HG03442 (cell line): ENCODE measurements around the gene SEPTIN3.
A peak's percentile ranks its signal among the peaks of the same experiment; 100 is the strongest.

Experiments
- ATAC-seq: cut with Tn5 transposase; IDR thresholded peaks from one replicate; pipeline ENCODE4 v1.9.1; 2021; ENCODE audit warnings: mild to moderate bottlenecking, moderate library complexity; ENCODE audit not compliant: unreplicated experiment

Gene SEPTIN3, protein sequence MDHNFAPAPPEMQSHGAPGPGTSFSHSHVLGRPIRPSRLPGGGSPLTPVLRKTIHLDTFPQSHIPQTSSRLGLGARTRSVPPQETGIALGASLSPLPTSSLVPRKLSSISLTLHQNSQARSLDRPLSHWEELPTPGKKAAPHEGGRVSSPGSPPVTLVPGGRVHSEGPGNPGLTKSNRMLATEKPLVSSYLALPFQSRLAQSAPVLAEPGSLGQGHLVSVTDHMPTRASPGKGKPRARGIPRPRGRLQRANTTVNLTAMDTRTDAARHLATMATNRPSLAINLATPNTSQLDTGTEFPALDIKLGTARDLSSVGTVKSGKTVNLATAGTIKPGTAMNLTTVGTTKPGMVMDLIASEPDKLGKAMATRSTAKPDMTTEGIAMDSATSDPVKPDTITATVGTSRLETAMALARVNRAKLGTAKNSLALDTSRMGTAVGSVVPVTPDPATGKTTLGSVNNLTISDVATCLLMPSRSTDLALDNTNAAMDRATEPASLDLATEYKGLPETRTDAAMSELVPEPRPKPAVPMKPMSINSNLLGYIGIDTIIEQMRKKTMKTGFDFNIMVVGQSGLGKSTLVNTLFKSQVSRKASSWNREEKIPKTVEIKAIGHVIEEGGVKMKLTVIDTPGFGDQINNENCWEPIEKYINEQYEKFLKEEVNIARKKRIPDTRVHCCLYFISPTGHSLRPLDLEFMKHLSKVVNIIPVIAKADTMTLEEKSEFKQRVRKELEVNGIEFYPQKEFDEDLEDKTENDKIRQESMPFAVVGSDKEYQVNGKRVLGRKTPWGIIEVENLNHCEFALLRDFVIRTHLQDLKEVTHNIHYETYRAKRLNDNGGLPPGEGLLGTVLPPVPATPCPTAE

DNA sequence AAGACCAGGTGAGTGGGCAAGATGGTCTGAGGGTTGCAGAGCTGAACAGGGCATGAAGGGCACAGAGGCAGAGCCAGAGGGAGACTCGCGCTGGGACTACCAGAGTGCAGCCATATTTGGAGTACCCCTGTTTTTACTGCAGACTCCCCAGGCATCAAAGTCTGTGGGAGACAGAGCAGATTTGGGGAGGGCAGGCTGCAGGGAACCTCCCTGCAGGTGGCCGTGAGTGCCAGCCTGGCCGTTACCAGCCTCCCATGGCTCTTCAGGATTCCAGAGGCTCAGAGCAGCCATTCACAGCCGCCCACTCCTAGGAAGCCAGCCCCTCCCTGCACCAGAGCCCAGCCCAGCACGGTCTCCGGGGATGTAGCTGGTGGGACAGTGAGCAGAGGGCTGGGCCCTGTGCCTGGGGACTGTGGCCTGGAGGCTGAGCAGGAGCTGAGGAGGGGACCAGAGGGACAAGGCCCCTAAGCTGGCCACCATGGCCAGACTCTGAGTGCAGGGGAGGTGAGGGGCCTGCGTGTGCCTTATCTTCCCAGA lies at the start of gene SEPTIN3:
Gene SEPTIN3 (plus strand): TSS at position 334 of the 537 bp plus-strand sequence. CDS start 2,050 bp downstream, outside the sequence.
- no peak for ATAC-seq

GRCh38 chr22:41920271-41920976 lies 48.8 kb upstream of the SEPTIN3 start:
- peak; percentile 19 for ATAC-seq

DNA sequence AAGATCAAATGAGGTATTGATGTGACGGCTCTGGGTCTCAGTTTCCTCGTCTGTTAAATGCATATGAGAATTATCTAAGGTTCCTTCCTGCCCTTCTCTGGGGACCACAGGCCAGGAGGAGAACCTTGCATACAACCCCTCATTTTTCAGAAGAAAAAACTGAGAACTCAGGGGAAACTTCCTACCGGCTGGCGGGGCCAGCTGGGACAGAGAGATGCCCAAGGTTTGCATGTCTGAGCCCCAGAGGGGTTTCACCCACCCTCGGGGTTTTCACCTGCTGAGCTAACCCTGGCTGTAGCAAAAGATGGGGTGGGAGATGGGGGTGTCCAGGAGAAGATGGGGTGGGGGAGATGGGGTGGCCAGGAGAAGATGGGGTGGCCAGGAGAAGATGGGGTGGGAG lies 46.9 kb upstream of the SEPTIN3 start:
- no peak for ATAC-seq

- ATAC-seq, result no peak
Observed at GRCh38 chr22:41922940-41923594, 46.2 kb upstream of the SEPTIN3 start.

- no peak for ATAC-seq
Observed at GRCh38 chr22:41923595-41924276, 45.5 kb upstream of the SEPTIN3 start.

- ATAC-seq, result peak; percentile 43
Observed at GRCh38 chr22:41925783-41926460, 43.3 kb upstream of the SEPTIN3 start.

GRCh38 chr22:41927813-41928212 lies 41.4 kb upstream of the SEPTIN3 start:
- no peak for ATAC-seq

DNA sequence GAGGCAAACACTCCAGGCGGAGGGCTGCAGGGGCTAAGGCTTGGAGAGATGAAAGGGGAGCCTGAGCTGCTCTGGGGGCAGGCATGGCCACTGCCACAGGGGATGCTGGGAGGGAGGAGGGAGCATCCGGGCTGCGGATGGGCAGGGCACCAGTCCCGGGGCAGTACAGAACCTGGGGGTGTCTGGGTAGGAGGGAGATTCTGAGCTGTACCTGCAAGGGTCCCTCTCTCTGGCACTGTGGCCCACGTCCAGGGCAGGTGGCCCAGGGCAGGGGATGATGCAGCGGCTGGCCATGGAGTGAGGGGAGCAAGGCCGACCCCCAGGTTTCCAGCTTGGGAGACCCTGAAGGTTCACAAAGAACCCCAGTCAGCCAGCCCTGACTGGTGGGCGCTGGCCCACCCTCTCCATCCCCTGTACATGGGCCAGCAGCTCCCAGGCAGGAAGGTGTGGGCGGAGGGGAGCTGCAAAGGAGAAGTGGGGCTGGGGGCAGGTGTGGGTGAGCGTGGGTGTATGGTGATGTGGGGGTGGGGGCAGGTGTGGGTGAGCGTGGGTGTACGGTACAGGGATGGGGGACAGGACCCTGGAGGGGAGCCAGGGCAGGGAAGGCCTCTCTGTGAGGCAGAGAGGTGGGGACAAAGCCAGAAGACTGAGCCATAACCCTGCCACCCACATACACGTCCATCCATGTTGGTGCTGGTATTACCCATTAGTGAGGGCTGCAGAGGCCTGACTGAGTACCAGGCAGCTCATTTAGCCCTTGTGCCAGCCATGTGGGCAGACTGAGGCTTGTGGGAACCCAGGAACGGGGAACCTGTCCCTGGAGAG lies 40.4 kb upstream of the SEPTIN3 start:
- ATAC-seq, result no peak

- ATAC-seq, result no peak
Observed at GRCh38 chr22:41929418-41929810, 39.8 kb upstream of the SEPTIN3 start.

GRCh38 chr22:41931701-41932269 lies 37.5 kb upstream of the SEPTIN3 start:
- ATAC-seq, result no peak

- ATAC-seq, result no peak
Observed at GRCh38 chr22:41932353-41932752, 36.9 kb upstream of the SEPTIN3 start.

DNA sequence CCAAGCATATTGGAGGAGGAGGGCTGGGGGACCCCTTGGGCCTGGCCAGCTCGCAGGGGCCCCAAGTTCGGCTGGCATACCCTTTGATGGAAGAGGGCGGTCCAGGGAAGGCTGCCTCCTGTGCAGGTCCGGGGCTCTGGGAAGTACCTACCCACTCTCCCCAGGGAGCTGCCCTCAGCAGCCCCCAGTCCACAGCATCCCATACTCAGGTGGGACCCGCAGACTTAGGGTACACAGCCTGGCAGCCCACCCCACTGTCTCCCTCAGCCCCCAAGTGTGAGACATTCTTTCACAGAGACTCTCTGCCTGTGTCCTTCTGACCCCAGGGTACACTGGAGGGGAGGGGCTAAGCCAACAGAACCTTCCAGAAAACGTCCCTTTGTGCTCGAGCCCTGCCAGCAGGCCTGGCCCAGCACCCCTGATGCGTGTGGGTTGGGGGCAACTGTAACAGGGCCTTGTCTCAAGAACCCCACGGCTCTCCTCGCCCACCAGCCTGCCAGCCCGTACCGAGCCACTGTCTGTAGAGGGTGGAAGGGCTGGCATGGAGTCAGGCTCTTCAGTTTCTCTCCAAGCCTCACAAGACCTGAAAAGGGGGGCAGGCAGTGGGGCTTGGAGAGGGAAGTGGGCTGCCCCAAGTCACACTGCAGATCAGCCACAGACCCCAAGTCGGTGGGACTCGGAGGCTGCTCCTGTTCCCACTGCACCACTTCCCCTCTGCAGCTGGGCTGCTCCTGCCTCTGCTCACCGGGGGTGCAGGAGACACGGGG lies 35.6 kb upstream of the SEPTIN3 start:
- no peak for ATAC-seq

DNA sequence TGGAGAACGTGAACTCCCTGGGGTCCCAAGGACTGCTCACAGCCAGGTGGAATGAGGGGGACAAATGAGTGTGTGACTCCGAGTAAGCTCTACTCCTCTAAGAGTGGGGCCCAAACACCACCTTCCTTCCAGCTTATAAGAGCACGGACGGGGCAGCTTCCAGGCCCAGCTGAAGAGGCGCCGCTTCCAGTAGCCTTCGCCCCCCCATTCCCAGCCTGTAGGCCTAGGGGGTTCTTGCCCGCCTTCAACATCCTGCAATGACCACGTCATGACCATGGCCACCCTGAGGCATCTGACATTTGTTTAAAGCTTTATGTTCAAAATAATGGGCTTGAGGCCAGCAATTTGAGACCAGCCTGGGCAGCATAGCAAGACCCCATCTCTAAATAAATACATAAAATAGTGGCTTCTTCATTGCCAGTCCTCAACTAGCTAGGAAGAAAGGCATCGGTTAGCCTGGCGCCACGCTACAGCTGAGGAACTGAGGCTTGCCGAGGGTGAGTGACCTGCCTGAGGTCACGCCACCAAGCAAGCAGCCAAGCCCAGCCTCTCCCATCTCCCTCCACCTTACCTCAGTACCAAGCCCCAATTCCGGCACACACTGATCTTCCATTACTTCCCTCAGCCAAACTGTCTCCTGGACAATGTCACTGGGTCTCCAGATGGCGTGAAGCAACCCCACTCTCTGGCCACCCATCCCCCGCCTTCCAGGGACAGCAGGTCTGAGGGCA lies 34.8 kb upstream of the SEPTIN3 start:
- ATAC-seq, result no peak

DNA sequence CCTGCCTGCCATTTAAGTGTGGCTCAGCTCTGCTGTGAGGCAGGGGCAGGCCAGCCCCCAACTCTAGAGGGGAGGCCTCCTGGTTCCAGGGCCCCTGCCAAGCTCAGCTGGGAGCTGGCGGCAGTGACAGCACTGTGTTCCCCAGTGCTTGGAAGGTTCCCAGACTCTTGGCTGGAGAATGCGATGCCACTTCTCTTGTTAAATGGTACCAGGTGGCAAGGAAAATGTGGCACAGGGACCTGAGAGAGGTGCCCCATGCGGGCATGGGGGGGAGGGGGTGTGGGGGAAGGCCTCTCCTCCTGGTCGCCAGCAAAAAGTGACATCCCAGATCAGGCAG lies 34.3 kb upstream of the SEPTIN3 start:
- no peak for ATAC-seq

- ATAC-seq, result no peak
Observed at GRCh38 chr22:41935509-41935908, 33.7 kb upstream of the SEPTIN3 start.

DNA sequence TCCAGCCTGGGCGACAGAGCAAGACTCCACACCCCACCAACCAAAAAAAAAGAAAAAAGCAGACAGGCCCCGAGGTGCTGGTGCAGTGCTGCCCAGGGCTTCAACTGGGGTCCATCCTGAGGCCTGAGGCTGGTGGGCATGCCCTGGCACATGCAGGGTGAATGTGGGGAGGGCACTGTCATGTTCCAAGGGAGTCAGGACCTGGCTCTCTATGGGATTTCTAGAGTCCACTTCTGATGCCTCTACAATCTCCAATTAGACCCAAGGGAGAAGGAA lies 32.4 kb upstream of the SEPTIN3 start:
- ATAC-seq, result no peak
